ENCODE results near the gene GABRB1.
A peak's percentile ranks its signal among the peaks of the same experiment; 100 is the strongest.

Gene GABRB1

GRCh38 chr4:47118192-47118929 is 87.0 kb downstream of the GABRB1 start:
- TF ChIP-seq ESRRG (CRISPR knock-in tag; IDR thresholded peaks at IDR 0.05), result no peak
- no peak for TF ChIP-seq PPARA (CRISPR knock-in tag; IDR thresholded peaks at IDR 0.05; ENCODE audit: borderline replicate concordance)
- no peak for TF ChIP-seq GLIS3 (CRISPR knock-in tag; IDR thresholded peaks at IDR 0.05)
- no peak for ATAC-seq

DNA sequence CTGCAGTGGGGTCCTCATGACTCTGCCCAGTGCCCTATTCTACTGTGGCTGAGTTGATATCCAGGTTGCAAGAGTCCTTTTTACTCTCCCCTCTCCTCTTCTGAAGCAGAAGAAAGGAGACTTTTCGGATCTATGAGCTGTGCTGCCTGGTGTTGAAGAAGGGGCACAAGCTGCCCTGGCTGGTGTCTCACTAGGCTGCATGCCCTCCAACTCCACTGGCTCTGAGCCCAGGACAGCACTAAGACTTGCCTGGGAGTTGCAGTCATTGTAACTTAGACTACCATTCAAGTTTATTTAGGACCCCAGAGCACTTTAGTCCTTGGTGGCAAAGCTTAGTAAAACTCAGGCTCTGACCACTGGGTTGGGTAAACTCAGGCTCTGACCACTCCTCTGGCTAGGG is 89.4 kb downstream of the GABRB1 start:
- TF ChIP-seq ESRRG (CRISPR knock-in tag; IDR thresholded peaks at IDR 0.05) (no peak), ARNTL (CRISPR knock-in tag; IDR thresholded peaks at IDR 0.05; ENCODE audit: borderline replicate concordance, low read depth) (no peak), CSDC2 (CRISPR knock-in tag; IDR thresholded peaks at IDR 0.05) (no peak), RARB (CRISPR knock-in tag; IDR thresholded peaks at IDR 0.05) (no peak), PPARA (CRISPR knock-in tag; IDR thresholded peaks at IDR 0.05; ENCODE audit: borderline replicate concordance) (no peak), ZNF8 (CRISPR knock-in tag; IDR thresholded peaks at IDR 0.05) (no peak), TOX (CRISPR knock-in tag; IDR thresholded peaks at IDR 0.05; ENCODE audit: borderline replicate concordance) (no peak), ZFP3 (CRISPR knock-in tag; IDR thresholded peaks at IDR 0.05) (no peak), ZFP30 (CRISPR knock-in tag; IDR thresholded peaks at IDR 0.05) (no peak), ZNF70 (CRISPR knock-in tag; IDR thresholded peaks at IDR 0.05) (no peak), GLIS3 (CRISPR knock-in tag; IDR thresholded peaks at IDR 0.05) (no peak), PATZ1 (CRISPR knock-in tag; IDR thresholded peaks at IDR 0.05; ENCODE audit: borderline replicate concordance) (no peak)
- TF ChIP-seq, protein P1, sequence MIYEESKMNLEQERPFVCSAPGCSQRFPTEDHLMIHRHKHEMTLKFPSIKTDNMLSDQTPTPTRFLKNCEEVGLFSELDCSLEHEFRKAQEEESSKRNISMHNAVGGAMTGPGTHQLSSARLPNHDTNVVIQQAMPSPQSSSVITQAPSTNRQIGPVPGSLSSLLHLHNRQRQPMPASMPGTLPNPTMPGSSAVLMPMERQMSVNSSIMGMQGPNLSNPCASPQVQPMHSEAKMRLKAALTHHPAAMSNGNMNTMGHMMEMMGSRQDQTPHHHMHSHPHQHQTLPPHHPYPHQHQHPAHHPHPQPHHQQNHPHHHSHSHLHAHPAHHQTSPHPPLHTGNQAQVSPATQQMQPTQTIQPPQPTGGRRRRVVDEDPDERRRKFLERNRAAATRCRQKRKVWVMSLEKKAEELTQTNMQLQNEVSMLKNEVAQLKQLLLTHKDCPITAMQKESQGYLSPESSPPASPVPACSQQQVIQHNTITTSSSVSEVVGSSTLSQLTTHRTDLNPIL (CRISPR knock-in tag; IDR thresholded peaks at IDR 0.05; ENCODE audit: low read depth), result no peak
- TF ChIP-seq, protein P2, sequence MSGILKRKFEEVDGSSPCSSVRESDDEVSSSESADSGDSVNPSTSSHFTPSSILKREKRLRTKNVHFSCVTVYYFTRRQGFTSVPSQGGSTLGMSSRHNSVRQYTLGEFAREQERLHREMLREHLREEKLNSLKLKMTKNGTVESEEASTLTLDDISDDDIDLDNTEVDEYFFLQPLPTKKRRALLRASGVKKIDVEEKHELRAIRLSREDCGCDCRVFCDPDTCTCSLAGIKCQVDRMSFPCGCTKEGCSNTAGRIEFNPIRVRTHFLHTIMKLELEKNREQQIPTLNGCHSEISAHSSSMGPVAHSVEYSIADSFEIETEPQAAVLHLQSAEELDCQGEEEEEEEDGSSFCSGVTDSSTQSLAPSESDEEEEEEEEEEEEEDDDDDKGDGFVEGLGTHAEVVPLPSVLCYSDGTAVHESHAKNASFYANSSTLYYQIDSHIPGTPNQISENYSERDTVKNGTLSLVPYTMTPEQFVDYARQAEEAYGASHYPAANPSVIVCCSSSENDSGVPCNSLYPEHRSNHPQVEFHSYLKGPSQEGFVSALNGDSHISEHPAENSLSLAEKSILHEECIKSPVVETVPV (CRISPR knock-in tag; IDR thresholded peaks at IDR 0.05), result no peak
- ATAC-seq, result no peak

- TF ChIP-seq, protein P3, sequence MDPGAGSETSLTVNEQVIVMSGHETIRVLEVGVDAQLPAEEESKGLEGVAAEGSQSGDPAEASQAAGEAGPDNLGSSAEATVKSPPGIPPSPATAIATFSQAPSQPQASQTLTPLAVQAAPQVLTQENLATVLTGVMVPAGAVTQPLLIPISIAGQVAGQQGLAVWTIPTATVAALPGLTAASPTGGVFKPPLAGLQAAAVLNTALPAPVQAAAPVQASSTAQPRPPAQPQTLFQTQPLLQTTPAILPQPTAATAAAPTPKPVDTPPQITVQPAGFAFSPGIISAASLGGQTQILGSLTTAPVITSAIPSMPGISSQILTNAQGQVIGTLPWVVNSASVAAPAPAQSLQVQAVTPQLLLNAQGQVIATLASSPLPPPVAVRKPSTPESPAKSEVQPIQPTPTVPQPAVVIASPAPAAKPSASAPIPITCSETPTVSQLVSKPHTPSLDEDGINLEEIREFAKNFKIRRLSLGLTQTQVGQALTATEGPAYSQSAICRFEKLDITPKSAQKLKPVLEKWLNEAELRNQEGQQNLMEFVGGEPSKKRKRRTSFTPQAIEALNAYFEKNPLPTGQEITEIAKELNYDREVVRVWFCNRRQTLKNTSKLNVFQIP (CRISPR knock-in tag; IDR thresholded peaks at IDR 0.05; ENCODE audit: borderline replicate concordance, low read depth), result no peak
- no peak for TF ChIP-seq ZFP30 (CRISPR knock-in tag; IDR thresholded peaks at IDR 0.05)
- no peak for TF ChIP-seq PATZ1 (CRISPR knock-in tag; IDR thresholded peaks at IDR 0.05; ENCODE audit: borderline replicate concordance)
- no peak for TF ChIP-seq ZNF565 (CRISPR knock-in tag; conservative IDR thresholded peaks at IDR 0.05; ENCODE audit: low read depth)
Measured at GRCh38 chr4:47122592-47123291, 91.4 kb downstream of the GABRB1 start.

DNA sequence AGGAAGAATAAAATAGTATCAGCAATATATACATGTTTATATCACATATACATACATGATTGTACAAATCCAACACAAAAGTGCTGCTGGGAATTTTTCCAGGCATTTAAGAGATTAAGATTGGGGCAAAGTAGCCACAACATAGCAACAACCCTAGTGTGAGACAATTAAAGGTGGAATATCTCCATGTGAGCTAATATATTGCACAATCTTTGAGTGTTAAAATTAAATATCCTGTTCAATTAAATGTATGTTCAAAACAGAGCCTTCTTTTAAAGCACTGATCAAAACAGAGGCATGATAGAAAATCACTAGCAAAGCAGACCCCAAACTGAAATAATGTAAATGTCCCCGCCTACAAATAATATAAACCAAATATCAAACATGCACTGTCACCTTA is 97.6 kb downstream of the GABRB1 start:
- TF ChIP-seq ESRRG (CRISPR knock-in tag; IDR thresholded peaks at IDR 0.05) (no peak), PPARA (CRISPR knock-in tag; IDR thresholded peaks at IDR 0.05; ENCODE audit: borderline replicate concordance) (no peak), ZFP30 (CRISPR knock-in tag; IDR thresholded peaks at IDR 0.05) (no peak), RARB (CRISPR knock-in tag; IDR thresholded peaks at IDR 0.05) (no peak), BACH2 (CRISPR knock-in tag; IDR thresholded peaks at IDR 0.05; ENCODE audit: borderline replicate concordance) (no peak), ZNF8 (CRISPR knock-in tag; IDR thresholded peaks at IDR 0.05) (no peak), OSR1 (CRISPR knock-in tag; IDR thresholded peaks at IDR 0.05) (no peak), GLIS3 (CRISPR knock-in tag; IDR thresholded peaks at IDR 0.05) (no peak), TCF4 (CRISPR knock-in tag; IDR thresholded peaks at IDR 0.05; ENCODE audit: borderline replicate concordance) (no peak)
- TF ChIP-seq, protein P2 (CRISPR knock-in tag; IDR thresholded peaks at IDR 0.05), result no peak
- no peak for ATAC-seq

More at GRCh38 chr4:47122592-47123291, 91.4 kb downstream of the GABRB1 start:
- peak; percentile 91 for ATAC-seq

Measured in SK-N-SH treated with all-trans-retinoic acid at 6 μM for 48 hours (cell line).